ENCODE measurements around the gene MTRF1.

MTRF1 gene

GRCh38 chr13:41257535-41257934, 5.8 kb downstream of the MTRF1 start:
- DNase-seq (ENCODE audit: low spot score), result no peak
- no peak for TF ChIP-seq CTCF (IDR thresholded peaks at IDR 0.05; ENCODE audit: extremely low read depth, missing control alignments)

- no peak for DNase-seq (ENCODE audit: low spot score)
Observed at GRCh38 chr13:41254902-41255301, 8.5 kb downstream of the MTRF1 start.

GRCh38 chr13:41250993-41251392, 12.4 kb downstream of the MTRF1 start:
- no peak for DNase-seq (ENCODE audit: low spot score)

More at GRCh38 chr13:41254902-41255301, 8.5 kb downstream of the MTRF1 start:
- TF ChIP-seq CTCF (IDR thresholded peaks at IDR 0.05; ENCODE audit: extremely low read depth, missing control alignments), result no peak

GRCh38 chr13:41246969-41247680, 16.3 kb downstream of the MTRF1 start:
- DNase-seq (ENCODE audit: low spot score), result no peak
- TF ChIP-seq CTCF (IDR thresholded peaks at IDR 0.05; ENCODE audit: extremely low read depth, missing control alignments), result no peak

More at GRCh38 chr13:41250993-41251392, 12.4 kb downstream of the MTRF1 start:
- TF ChIP-seq CTCF (IDR thresholded peaks at IDR 0.05; ENCODE audit: extremely low read depth, missing control alignments), result no peak

DNA sequence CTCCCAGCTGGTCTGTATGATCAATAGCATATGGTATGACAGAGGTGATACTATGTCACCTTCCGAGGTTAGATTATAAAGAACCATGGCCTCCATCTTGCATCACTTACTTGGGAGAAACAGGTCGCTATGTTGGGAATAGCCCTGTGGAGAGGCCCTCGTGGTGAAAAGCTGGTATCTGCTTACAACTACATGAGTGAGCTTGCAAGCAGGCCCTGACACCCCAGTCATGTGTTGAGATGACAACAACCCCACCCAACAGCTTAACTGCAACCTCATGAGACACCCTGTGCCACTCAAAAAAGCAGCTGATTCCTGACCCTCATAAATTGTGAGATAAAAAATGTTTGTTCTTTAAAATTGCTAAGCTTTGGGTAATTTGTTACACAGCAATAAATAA, 18.8 kb downstream of the MTRF1 start:
- DNase-seq (ENCODE audit: low spot score), result no peak
- TF ChIP-seq CTCF (IDR thresholded peaks at IDR 0.05; ENCODE audit: extremely low read depth, missing control alignments), result no peak

GRCh38 chr13:41241626-41242025, 21.8 kb downstream of the MTRF1 start:
- no peak for DNase-seq (ENCODE audit: low spot score)
- TF ChIP-seq CTCF (IDR thresholded peaks at IDR 0.05; ENCODE audit: extremely low read depth, missing control alignments), result no peak

- no peak for TF ChIP-seq CTCF (IDR thresholded peaks at IDR 0.05; ENCODE audit: extremely low read depth, missing control alignments)
- no peak for DNase-seq (ENCODE audit: low spot score)
Observed at GRCh38 chr13:41236369-41236768, 27.0 kb downstream of the MTRF1 start.
